Neutrophil (primary cell): ENCODE results near the gene SLC47A2.

ENCODE experiments used
- H3K27ac ChIP-seq: fragments of 200-600 bp; sonication (generic); 2 replicates; pipeline ENCODE4 v1.5.1; 2016; ENCODE audit warnings: mild to moderate bottlenecking, moderate library complexity
- H3K27me3 ChIP-seq: fragments of 200-600 bp; sonication (generic); 2 replicates; pipeline ENCODE4 v1.6.0; 2016; ENCODE audit warnings: mild to moderate bottlenecking
- H3K36me3 ChIP-seq: fragments of 200-600 bp; sonication (generic); 2 replicates; pipeline ENCODE4 v1.5.1; 2017
- H3K4me1 ChIP-seq, 2 experiments: fragments of 200-600 bp in 1 of 2; sonication (generic) in 1 of 2; 1 replicate in 1 of 2; 2 replicates in 1 of 2; pipeline versions ENCODE4 v1.5.1 to v1.6.1; 2013 to 2016; ENCODE audit warnings: low read depth in 1 of 2, low read length in 1 of 2, mild to moderate bottlenecking in 1 of 2, moderate library complexity in 1 of 2; ENCODE audit not compliant: control insufficient read depth in 1 of 2, insufficient read depth in 1 of 2
- H3K4me3 ChIP-seq, 2 experiments: fragments of 200-600 bp in 1 of 2; sonication (generic) in 1 of 2; 1 replicate in 1 of 2; 2 replicates in 1 of 2; pipeline ENCODE4 v1.5.1; 2013 to 2016; ENCODE audit warnings: low read depth in 1 of 2, low read length in 1 of 2, mild to moderate bottlenecking in 1 of 2, moderate library complexity in 1 of 2
- H3K9me3 ChIP-seq: fragments of 200-600 bp; sonication (generic); 2 replicates; pipeline ENCODE4 v1.5.1; 2016
- TF ChIP-seq, protein P1 (sequence below): fragments of 200-600 bp; sonication (generic); IDR thresholded peaks from 2 replicates; pipeline ENCODE4 v1.5.1; 2016; ENCODE audit warnings: antibody characterized with exemption

SLC47A2 gene

DNA sequence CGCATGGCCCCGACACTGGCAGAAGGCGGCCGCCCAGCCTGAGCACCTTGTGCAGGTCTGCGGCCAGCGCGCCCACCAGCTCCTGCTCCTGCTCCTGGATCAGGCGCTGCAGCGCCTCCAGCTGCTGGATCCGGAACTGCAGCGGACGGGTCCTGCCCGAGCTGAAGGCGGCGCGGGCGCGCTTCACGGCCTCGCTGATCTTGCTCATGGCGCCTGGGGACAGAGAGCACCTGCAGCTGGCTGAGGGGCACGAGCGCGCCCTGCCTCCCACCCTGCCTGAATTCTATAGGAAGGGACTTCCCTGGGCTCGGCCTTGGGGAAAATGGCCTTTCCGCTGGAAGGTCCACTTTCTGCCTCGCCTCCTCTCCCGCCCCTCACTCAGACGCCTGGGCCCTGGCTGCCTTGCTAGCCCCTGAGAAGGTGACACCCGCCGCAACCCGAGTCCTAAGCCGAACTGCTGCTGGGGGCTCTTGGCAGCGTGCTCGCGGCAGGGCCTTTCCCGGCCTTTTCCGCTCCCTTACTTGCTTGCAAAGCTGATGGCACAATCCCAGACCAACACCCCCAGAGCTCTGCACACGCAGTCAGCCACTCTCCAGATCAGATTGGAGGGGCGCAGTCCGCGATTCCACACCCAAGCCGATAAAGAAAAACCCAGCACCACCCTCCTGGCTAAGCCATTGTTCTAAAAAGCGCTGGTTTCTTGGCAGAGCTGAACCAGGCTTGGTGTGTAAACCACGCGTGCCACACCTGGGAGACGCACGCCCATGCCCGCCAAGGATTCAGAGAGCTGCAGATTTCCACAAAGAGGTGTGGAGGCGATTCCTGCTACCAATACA, 28.8 kb upstream of the SLC47A2 start:
- H3K9me3 ChIP-seq, result no peaks in the 10 kb centered on the region
- TF ChIP-seq, protein P1, sequence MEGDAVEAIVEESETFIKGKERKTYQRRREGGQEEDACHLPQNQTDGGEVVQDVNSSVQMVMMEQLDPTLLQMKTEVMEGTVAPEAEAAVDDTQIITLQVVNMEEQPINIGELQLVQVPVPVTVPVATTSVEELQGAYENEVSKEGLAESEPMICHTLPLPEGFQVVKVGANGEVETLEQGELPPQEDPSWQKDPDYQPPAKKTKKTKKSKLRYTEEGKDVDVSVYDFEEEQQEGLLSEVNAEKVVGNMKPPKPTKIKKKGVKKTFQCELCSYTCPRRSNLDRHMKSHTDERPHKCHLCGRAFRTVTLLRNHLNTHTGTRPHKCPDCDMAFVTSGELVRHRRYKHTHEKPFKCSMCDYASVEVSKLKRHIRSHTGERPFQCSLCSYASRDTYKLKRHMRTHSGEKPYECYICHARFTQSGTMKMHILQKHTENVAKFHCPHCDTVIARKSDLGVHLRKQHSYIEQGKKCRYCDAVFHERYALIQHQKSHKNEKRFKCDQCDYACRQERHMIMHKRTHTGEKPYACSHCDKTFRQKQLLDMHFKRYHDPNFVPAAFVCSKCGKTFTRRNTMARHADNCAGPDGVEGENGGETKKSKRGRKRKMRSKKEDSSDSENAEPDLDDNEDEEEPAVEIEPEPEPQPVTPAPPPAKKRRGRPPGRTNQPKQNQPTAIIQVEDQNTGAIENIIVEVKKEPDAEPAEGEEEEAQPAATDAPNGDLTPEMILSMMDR, result peak; percentile 71
- peaks cover 5 to 8% of the 10 kb centered on the region in 2 experiments for H3K4me1 ChIP-seq
- no peak overlapping the region for H3K4me3 ChIP-seq
- no peaks in the 10 kb centered on the region for H3K36me3 ChIP-seq
- peaks cover 15% of the 10 kb centered on the region for H3K27me3 ChIP-seq
- H3K27ac ChIP-seq, result no peak overlapping the region

DNA sequence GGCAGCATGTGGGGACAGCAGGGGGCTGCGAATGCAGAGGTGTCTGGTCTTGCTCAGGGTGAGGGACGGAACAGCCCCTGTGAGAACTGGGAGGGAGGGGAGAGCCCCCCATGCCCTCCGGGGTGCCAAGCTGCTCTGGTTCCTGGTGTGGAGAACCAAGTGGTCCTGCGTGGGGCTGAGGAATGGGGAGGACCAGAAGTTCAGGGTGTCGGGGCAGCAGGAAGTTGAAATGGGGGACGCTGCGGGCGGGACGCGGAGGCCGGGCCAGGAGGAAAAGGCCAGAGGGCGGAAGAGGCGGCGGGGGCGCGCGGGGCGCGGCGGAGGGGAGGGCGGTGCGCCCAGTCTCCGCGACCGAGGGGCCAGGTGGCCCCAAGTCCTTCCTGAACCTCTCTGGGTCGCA, 28.1 kb upstream of the SLC47A2 start:
- H3K4me3 ChIP-seq, result no peak overlapping the region

DNA sequence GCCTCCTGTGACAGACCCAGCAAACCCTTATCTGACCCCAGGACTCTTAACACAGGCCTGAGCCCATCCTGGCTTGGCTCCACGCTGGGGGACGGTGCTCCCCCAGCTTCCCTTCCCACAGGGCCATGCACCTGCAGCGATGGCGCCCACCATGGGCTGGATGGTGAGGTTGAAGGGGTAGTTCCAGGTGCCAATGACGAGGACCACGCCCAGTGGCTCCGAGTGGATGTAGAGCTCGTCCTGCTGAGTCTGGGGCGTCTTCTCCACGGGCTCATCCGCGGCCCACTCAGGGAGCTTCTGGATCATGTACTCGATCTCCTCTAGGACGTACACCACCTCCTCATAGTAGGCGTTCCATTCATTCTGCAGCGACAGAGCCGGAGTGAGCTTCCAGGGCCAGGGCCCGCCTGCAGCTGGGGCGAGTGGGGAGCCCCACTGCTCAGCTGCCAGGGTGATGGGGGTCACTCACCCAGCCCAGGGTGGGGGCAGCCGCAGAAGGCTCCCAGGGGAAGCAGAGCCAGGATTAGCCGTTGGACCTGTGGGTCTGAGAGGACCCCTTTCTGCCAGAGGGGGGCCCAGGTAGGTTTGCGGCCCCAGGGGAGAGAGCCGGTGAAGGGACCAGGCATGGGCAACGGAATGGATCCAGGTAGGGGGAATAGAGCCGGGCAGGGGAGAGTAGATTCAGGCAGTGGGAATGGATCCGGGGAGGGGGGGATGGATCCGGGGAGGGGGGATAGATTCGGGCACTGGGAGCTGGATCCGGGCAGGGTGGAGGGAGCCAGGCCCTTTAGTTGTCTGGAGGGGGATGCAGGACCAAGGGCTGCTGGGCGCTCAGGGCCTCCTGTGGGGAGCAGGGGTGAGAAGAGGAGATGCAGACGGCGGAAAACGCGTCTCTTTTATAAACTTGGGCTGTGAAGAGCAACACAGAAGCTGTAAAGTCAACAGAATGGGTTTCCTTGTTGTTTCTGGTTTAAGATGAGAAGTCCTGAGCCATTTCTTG, 27.0 kb upstream of the SLC47A2 start:
- peaks cover 15% of the 10 kb centered on the region for H3K27me3 ChIP-seq
- TF ChIP-seq, protein P1, result no peak
- H3K36me3 ChIP-seq, result no peaks in the 10 kb centered on the region
- no peaks in the 10 kb centered on the region for H3K9me3 ChIP-seq
- peaks cover 5 to 8% of the 10 kb centered on the region in 2 experiments for H3K4me1 ChIP-seq
- no peak overlapping the region for H3K27ac ChIP-seq
- no peak overlapping the region for H3K4me3 ChIP-seq

More for the DNA sequence above, 28.1 kb upstream of the SLC47A2 start:
- H3K9me3 ChIP-seq, result no peaks in the 10 kb centered on the region
- peaks cover 5 to 8% of the 10 kb centered on the region in 2 experiments for H3K4me1 ChIP-seq
- H3K27ac ChIP-seq, result no peak overlapping the region
- H3K36me3 ChIP-seq, result no peaks in the 10 kb centered on the region
- peaks cover 15% of the 10 kb centered on the region for H3K27me3 ChIP-seq
- TF ChIP-seq, protein P1, result no peak

DNA sequence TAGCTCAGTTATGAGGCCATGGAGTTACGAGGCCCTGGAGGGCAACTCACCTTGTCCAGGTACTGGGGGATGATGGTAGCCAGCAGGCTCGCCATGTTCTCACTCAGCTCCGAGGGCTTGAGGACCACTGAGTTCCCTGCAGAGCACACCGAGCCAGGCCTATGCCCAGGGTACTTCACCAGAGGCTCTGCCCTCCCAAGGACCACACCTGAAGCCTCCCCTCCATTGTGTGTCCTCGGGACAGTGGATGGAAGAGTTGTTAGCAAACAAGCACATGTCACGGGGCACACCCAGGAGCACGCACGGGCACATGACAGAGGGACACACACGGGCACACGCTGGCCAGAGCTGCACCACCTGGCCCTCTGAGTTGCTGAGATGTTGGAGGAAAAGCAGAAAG, 26.1 kb upstream of the SLC47A2 start:
- H3K4me1 ChIP-seq, result peaks cover 5 to 8% of the 10 kb centered on the region in 2 experiments
- H3K9me3 ChIP-seq, result no peaks in the 10 kb centered on the region
- TF ChIP-seq, protein P1, result no peak
- H3K27ac ChIP-seq, result no peak overlapping the region
- H3K36me3 ChIP-seq, result no peaks in the 10 kb centered on the region
- peaks cover 15% of the 10 kb centered on the region for H3K27me3 ChIP-seq
- no peak overlapping the region for H3K4me3 ChIP-seq

DNA sequence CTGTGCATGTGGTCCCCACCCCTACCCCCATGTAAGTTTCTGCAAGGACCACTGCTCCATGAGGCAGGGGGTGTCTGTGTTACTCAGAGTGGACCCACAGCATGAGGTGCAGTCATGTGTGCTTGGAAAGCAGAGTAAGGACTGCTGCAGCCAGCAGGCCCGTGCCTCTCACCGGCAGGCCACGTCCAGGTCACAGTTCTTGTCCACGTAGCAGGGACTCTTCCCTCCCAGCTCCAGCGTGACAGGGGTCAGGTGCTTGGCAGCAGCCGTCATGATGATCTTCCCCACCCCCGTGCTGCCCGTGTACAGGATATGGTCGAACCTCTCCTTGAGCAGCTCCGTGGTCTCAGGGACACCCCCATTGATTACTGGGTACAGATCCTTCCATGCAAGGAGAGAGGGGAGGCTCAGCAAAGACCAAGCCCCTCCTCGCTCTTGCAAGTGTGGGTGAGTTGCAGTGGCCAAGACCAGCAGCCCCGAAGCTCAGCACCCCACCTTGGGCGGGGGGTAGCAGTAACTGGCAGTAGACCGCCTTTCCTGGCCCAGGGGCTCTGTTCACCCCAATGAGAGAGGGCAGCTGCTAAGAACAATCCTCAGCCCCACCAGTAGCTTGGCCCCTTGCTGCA, 25.6 kb upstream of the SLC47A2 start:
- TF ChIP-seq, protein P1, result no peak
- Histone ChIP-seq H3K36me3 (no peaks in the 10 kb centered on the region), H3K27me3 (peaks cover 15% of the 10 kb centered on the region), H3K4me1 (peaks cover 5 to 8% of the 10 kb centered on the region in 2 experiments), H3K27ac (no peak overlapping the region), H3K9me3 (no peaks in the 10 kb centered on the region), H3K4me3 (no peak overlapping the region)
